DND-41 (cell line): ENCODE results near the gene ERBB4.

Experiments
- EZH2 ChIP-seq: IDR thresholded peaks from 3 replicates; pipeline ENCODE4 v1.6.1; 2012; ENCODE audit warnings: borderline replicate concordance, low read depth, mild to moderate bottlenecking, moderate library complexity, low read length, inconsistent platforms; ENCODE audit not compliant: severe bottlenecking
- TF ChIP-seq, protein P1 (sequence below): IDR thresholded peaks from 2 replicates; pipeline ENCODE4 v1.5.1; 2012; ENCODE audit warnings: borderline replicate concordance, low read length, moderate library complexity, mild to moderate bottlenecking; ENCODE audit not compliant: poor library complexity, severe bottlenecking; ENCODE audit errors: extremely low read depth

- TF ChIP-seq, protein P1, sequence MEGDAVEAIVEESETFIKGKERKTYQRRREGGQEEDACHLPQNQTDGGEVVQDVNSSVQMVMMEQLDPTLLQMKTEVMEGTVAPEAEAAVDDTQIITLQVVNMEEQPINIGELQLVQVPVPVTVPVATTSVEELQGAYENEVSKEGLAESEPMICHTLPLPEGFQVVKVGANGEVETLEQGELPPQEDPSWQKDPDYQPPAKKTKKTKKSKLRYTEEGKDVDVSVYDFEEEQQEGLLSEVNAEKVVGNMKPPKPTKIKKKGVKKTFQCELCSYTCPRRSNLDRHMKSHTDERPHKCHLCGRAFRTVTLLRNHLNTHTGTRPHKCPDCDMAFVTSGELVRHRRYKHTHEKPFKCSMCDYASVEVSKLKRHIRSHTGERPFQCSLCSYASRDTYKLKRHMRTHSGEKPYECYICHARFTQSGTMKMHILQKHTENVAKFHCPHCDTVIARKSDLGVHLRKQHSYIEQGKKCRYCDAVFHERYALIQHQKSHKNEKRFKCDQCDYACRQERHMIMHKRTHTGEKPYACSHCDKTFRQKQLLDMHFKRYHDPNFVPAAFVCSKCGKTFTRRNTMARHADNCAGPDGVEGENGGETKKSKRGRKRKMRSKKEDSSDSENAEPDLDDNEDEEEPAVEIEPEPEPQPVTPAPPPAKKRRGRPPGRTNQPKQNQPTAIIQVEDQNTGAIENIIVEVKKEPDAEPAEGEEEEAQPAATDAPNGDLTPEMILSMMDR = no peak
- no peak for TF ChIP-seq EZH2
Observed at GRCh38 chr2:212441821-212442220, 96.8 kb downstream of the ERBB4 start.
